Activated naive CD8-positive, alpha-beta T cell treated with anti-CD3 and anti-CD28 coated beads, Interleukin-2, amount 10 ng/mL, durations not matched to agents 7 days and 5 days (primary cell): Measurements from ENCODE around the gene CC2D1A. TPM values are rescaled to one million over a fixed set of nuclear protein-coding genes. Genes with fewer than 3 reads are reported as not detected.
"Not testable (repeated sequence)": the region's sequence is repeated elsewhere in the genome, so short reads cannot be mapped to it uniquely, and the experiment has no call there.

ENCODE experiments used
- ATAC-seq: fragments of 150-1000 bp; cut with Tn5 transposase; one replicate; pipeline ENCODE4 v1.10.0; 2021; ENCODE audit warnings: low read depth, moderate library complexity
- POLR2A ChIA-PET: fragments of 350-600 bp; sonication (Branson Sonifier 250); formaldehyde crosslinking; loops from one replicate; lab custom pipeline; 2021; ENCODE audit warnings: antibody characterized with exemption; lab: Charles Lee
- DNase-seq: peaks from one replicate; pipeline ENCODE4 v3.0.0; 2021
- H3K27ac Mint-ChIP-seq: one replicate; pipeline ENCODE4 v1.8.0; 2022; ENCODE audit warnings: mild to moderate bottlenecking, mixed read lengths
- H3K27me3 Mint-ChIP-seq: one replicate; pipeline ENCODE4 v1.8.0; 2022; ENCODE audit warnings: mild to moderate bottlenecking, moderate library complexity, mixed read lengths
- H3K36me3 Mint-ChIP-seq: one replicate; pipeline ENCODE4 v1.8.0; 2021; ENCODE audit warnings: mild to moderate bottlenecking, mixed read lengths
- H3K4me1 Mint-ChIP-seq: one replicate; pipeline ENCODE4 v1.8.0; 2021; ENCODE audit warnings: mixed read lengths
- H3K4me3 Mint-ChIP-seq: one replicate; pipeline ENCODE4 v1.8.0; 2022; ENCODE audit warnings: mild to moderate bottlenecking, moderate library complexity, mixed read lengths
- H3K9me3 Mint-ChIP-seq: one replicate; pipeline ENCODE4 v1.8.0; 2021; ENCODE audit warnings: mixed read lengths
- total RNA-seq, 2 experiments: library from RNA; stranded (reverse); gene quantifications; one replicate each; pipeline ENCODE4 v1.2.3, GENCODE V29; 2021

The CC2D1A gene
- total RNA-seq, 2 experiments from 2014 or later: 34.7 to 34.8 TPM

GRCh38 chr19:13920940-13921747 is 15.1 kb downstream of the CC2D1A start:
- peaks cover 4% of the 10 kb centered on the region for H3K9me3 Mint-ChIP-seq
- no peak overlapping the region for H3K4me3 Mint-ChIP-seq
- POLR2A ChIA-PET: interaction anchor here (1.1 kb wide), 1 partner anchor 119 kb away, joined by 3 read pairs; no protein-coding TSS in a partner anchor
- peaks cover 33% of the 10 kb centered on the region for H3K36me3 Mint-ChIP-seq
- peaks cover 4% of the 10 kb centered on the region for H3K4me1 Mint-ChIP-seq
- peak overlapping the region; percentile 58 for H3K27ac Mint-ChIP-seq
- DNase-seq: no peak
- no peaks in the 10 kb centered on the region for H3K27me3 Mint-ChIP-seq
- ATAC-seq: peak; percentile 80

DNA sequence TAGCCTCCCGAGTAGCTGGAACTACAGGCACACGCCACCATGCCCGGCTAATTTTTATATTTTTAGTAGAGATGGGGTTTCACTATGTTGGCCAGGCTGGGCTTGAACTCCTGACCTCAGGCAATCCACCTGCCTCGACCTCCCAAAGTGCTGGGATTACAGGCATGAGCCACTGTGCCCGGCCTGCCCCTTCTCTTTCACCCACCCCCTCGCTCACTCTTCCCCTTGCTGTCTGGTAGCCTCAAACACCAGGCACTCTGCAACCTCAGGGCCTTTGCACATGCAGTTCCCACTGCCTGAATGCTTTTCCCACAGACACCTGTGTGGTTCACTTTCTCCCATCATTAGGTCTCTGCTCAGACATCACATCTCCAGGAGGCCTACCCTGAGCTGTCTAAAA is 16.1 kb downstream of the CC2D1A start:
- H3K9me3 Mint-ChIP-seq, H3K27me3 Mint-ChIP-seq, ATAC-seq, H3K4me1 Mint-ChIP-seq, POLR2A ChIA-PET, H3K27ac Mint-ChIP-seq, H3K4me3 Mint-ChIP-seq, DNase-seq: not testable (repeated sequence)
- peaks cover 33% of the 10 kb centered on the region for H3K36me3 Mint-ChIP-seq

GRCh38 chr19:13923194-13923987 is 17.4 kb downstream of the CC2D1A start:
- Mint-ChIP-seq H3K9me3 (peaks cover 4% of the 10 kb centered on the region), H3K27me3 (no peaks in the 10 kb centered on the region), H3K4me1 (peaks cover 4% of the 10 kb centered on the region), H3K27ac (peak overlapping the region; percentile 62), H3K4me3 (no peak overlapping the region), H3K36me3 (peaks cover 37% of the 10 kb centered on the region)
- POLR2A ChIA-PET: no interaction called here
- ATAC-seq (no peak), DNase-seq (no peak)

- Mint-ChIP-seq H3K27ac (no peak overlapping the region), H3K4me1 (peaks cover 3% of the 10 kb centered on the region), H3K36me3 (peaks cover 26% of the 10 kb centered on the region), H3K27me3 (no peaks in the 10 kb centered on the region), H3K9me3 (peaks cover 2% of the 10 kb centered on the region), H3K4me3 (no peak overlapping the region)
- ATAC-seq (no peak), DNase-seq (no peak)
- POLR2A ChIA-PET: interaction anchor here (1.2 kb wide), 1 partner anchor 9 kb away, joined by 3 read pairs; no protein-coding TSS in a partner anchor
Measured at GRCh38 chr19:13926010-13926409, 20.0 kb downstream of the CC2D1A start.

DNA sequence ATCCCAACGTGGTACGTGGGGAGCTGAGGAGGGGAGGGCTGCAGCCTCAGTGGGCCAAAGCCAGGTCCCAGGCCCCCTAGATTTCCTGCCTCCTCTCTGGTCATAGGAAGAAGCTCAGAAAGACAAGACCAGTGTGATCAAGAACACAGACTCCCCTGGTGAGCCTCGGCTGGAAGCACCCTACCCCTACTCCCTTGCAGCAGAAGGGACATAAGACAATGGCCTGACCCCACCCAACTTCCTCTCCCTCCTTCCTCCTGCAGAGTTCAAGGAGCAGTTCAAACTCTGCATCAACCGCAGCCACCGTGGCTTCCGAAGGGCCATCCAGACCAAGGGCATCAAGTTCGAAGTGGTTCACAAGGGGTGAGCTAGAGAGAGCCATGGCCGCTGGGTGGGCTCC is 20.7 kb downstream of the CC2D1A start:
- no peaks in the 10 kb centered on the region for H3K9me3 Mint-ChIP-seq
- POLR2A ChIA-PET: interaction anchor here (0.5 kb wide), 1 partner anchor 20 kb away, joined by 9 read pairs; no protein-coding TSS in a partner anchor
- H3K27ac Mint-ChIP-seq: peak overlapping the region; percentile 22

GRCh38 chr19:13929340-13929739 is 23.3 kb downstream of the CC2D1A start:
- POLR2A ChIA-PET: no interaction called here
- no peaks in the 10 kb centered on the region for H3K9me3 Mint-ChIP-seq
- H3K27me3 Mint-ChIP-seq: no peaks in the 10 kb centered on the region
- peaks cover 9% of the 10 kb centered on the region for H3K36me3 Mint-ChIP-seq
- H3K4me1 Mint-ChIP-seq: peaks cover 2% of the 10 kb centered on the region
- H3K27ac Mint-ChIP-seq: no peak overlapping the region
- no peak overlapping the region for H3K4me3 Mint-ChIP-seq
- ATAC-seq: no peak
- DNase-seq: no peak

More for the DNA sequence above, 20.7 kb downstream of the CC2D1A start:
- ATAC-seq (no peak), DNase-seq (no peak)
- H3K36me3 Mint-ChIP-seq: peaks cover 19% of the 10 kb centered on the region
- no peaks in the 10 kb centered on the region for H3K27me3 Mint-ChIP-seq
- H3K4me3 Mint-ChIP-seq: no peak overlapping the region
- no peaks in the 10 kb centered on the region for H3K4me1 Mint-ChIP-seq

DNA sequence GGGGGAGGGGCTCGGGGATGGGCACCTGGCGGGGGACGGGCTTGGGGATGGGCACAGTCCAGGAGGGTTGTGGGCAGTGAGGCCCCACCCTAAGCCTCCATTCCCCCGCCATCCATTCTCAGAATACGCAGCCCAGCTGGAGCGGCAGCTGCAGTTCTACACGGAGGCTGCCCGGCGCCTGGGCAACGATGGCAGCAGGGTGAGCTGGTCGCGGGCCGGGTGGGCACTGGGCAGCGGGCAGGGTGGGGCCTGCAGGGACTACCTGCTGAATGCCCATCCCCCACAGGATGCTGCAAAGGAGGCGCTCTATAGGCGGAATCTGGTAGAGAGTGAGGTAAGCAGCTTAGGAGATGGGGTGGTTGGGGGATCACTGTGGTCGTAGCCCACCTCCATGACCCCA is 24.0 kb downstream of the CC2D1A start:
- no peak overlapping the region for H3K27ac Mint-ChIP-seq
- H3K4me1 Mint-ChIP-seq: peaks cover 2% of the 10 kb centered on the region
- H3K36me3 Mint-ChIP-seq: peaks cover 7% of the 10 kb centered on the region
- H3K27me3 Mint-ChIP-seq: no peaks in the 10 kb centered on the region
- ATAC-seq (no peak), DNase-seq (no peak)
- H3K9me3 Mint-ChIP-seq: no peaks in the 10 kb centered on the region
- no peak overlapping the region for H3K4me3 Mint-ChIP-seq
- POLR2A ChIA-PET: no interaction called here

DNA sequence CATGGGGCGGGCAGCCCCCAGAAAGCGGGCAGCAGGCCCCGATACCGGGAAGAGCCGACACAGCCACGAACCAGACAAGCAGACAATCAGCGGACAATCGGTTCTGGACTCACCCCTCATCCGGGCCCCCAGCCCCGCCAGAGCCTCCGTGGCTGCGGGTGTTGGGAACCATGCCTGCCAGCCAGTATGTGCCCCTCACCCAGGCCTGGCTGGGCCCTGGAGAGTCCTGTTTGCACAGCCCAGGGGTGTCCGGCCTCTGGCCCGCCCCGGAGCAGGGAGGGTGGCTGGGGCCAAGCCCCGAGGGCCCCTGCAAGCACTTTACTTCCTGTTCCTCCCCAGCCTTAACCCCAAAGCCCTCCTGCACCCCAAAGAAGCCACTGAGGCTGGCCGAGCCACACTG is 24.4 kb downstream of the CC2D1A start:
- H3K4me3 Mint-ChIP-seq: no peak overlapping the region
- POLR2A ChIA-PET: no interaction called here
- H3K9me3 Mint-ChIP-seq: no peaks in the 10 kb centered on the region
- no peaks in the 10 kb centered on the region for H3K27me3 Mint-ChIP-seq
- peaks cover 7% of the 10 kb centered on the region for H3K36me3 Mint-ChIP-seq
- H3K27ac Mint-ChIP-seq: no peak overlapping the region
- H3K4me1 Mint-ChIP-seq: peaks cover 2% of the 10 kb centered on the region
- DNase-seq (no peak), ATAC-seq (no peak)

GRCh38 chr19:13931391-13932148 is 25.6 kb downstream of the CC2D1A start:
- Mint-ChIP-seq H3K27ac (no peak overlapping the region), H3K36me3 (peaks cover 7% of the 10 kb centered on the region), H3K4me3 (no peak overlapping the region), H3K4me1 (peaks cover 3% of the 10 kb centered on the region), H3K9me3 (no peaks in the 10 kb centered on the region), H3K27me3 (no peaks in the 10 kb centered on the region)
- no peak for DNase-seq
- POLR2A ChIA-PET: interaction anchor here (0.5 to 0.6 kb wide), 2 partner anchors 75 to 116 kb away, joined by 3 read pairs; partner anchors contain the start of gene RFX1
- no peak for ATAC-seq

DNA sequence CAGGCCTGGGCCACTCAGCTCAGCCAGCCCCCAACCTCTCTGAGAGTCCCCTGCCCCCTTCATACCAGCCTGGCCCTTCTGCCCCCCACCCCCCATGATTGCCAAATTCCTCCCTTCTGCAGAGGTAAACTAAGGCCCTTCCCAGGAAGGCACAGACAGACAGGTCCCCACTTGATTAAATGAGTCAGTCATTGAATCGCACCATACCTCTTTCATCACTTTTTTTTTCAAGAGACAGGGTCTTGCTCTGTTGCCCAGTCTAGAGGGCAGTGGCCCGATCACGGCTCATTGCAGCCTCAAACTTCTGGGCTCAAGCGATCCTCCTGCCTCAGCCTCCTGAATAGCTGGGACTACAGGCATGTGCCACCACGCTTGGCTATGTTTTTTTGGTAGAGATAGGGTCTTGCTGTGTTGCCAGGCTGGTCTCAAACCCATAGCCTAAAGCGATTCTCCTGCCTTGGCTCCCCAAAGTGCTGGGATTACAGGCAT is 26.2 kb downstream of the CC2D1A start:
- no peaks in the 10 kb centered on the region for H3K9me3 Mint-ChIP-seq
- no peak overlapping the region for H3K4me3 Mint-ChIP-seq
- peaks cover 3% of the 10 kb centered on the region for H3K4me1 Mint-ChIP-seq
- peaks cover 6% of the 10 kb centered on the region for H3K36me3 Mint-ChIP-seq
- no peak overlapping the region for H3K27ac Mint-ChIP-seq
- no peak for ATAC-seq
- no peak for DNase-seq
- no peaks in the 10 kb centered on the region for H3K27me3 Mint-ChIP-seq
- POLR2A ChIA-PET: interaction anchor here (0.6 kb wide), 3 partner anchors 29 to 491 kb away, joined by 3 to 4 read pairs (median 4); partner anchors contain the start of gene RFX1

DNA sequence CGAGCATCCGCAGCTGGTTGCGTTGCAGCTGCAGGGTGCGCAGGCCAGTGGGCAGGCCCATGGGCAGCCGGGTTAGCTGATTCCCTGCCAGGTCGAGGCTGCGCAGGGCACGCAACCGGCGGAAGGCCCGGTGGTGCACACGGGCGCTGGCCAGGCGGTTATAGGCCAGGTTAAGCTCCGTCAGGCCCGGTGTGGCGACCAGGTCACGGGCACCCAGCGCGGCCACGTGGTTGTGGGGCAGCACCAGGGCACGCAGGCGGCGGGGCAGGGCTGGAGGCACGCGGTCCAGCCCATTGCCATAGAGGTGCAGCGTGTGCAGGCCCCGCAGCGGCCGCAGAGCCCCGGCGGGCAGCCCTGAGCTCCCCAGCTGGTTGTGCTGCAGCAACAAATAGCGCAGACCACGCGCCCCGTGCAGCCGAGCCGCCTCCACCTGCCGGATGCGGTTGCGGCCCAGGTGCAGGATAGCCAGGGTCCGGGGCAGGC is 27.0 kb downstream of the CC2D1A start:
- Mint-ChIP-seq H3K4me3 (no peak overlapping the region), H3K9me3 (no peaks in the 10 kb centered on the region), H3K27me3 (peaks cover 4% of the 10 kb centered on the region), H3K27ac (no peak overlapping the region), H3K36me3 (peaks cover 6% of the 10 kb centered on the region), H3K4me1 (peaks cover 3% of the 10 kb centered on the region)
- no peak for ATAC-seq
- POLR2A ChIA-PET: interaction anchor here (0.6 to 1.4 kb wide), 3 partner anchors 30 to 491 kb away, joined by 3 to 4 read pairs (median 4); no protein-coding TSS in a partner anchor
- DNase-seq: no peak

DNA sequence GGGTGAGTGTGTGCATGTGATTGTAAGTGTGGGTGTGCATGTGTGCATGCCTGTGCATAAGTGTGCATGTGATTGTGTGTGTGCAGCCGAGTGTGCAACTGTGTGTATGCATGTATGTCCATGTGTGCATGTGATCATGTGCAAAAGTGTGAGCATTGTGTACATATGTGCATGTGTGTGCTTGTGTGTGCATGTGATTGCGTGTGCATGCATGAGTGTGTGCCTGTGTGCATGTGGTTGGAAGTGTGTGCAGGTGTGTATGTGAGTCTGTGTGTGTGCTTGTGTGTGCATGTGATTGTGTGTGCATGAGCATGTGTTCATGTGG is 28.7 kb downstream of the CC2D1A start:
- DNase-seq (no peak), ATAC-seq (no peak)
- Mint-ChIP-seq H3K9me3 (no peaks in the 10 kb centered on the region), H3K4me1 (peaks cover 3% of the 10 kb centered on the region), H3K27ac (no peak overlapping the region), H3K36me3 (peaks cover 2% of the 10 kb centered on the region), H3K4me3 (no peak overlapping the region), H3K27me3 (peaks cover 11% of the 10 kb centered on the region)
- POLR2A ChIA-PET: no interaction called here
